Tibial nerve (tissue), 4 donors: ENCODE results near the gene ZNF3. TPM values are rescaled to one million over a fixed set of nuclear protein-coding genes. Genes with fewer than 3 reads are reported as not detected.

ENCODE experiments used
- DNase-seq, 2 donors: peaks; one replicate each; pipeline ENCODE4 v3.0.0-alpha.2; 2019; ENCODE audit warnings: low spot score in 2 of 2
- H3K27ac ChIP-seq, 4 donors: fragments of 200-600 bp; sonication (generic) in 3 of 4; one replicate each; pipeline ENCODE4 v1.5.1; 2017 to 2019; ENCODE audit warnings: mild to moderate bottlenecking in 1 of 4
- H3K27me3 ChIP-seq, 2 donors: fragments of 200-600 bp; sonication (generic) in 1 of 2; one replicate each; pipeline versions ENCODE4 v1.5.1 to v1.6.0; 2017 to 2019
- H3K36me3 ChIP-seq, 3 donors: fragments of 200-600 bp; sonication (generic); one replicate each; pipeline ENCODE4 v1.5.1; 2018 to 2019
- H3K4me1 ChIP-seq, 4 donors: fragments of 200-600 bp; sonication (generic) in 3 of 4; one replicate each; pipeline ENCODE4 v1.5.1; 2017 to 2019
- H3K4me3 ChIP-seq, 4 donors: fragments of 200-600 bp; sonication (generic) in 3 of 4; one replicate each; pipeline ENCODE4 v1.5.1; 2017 to 2019; ENCODE audit warnings: mild to moderate bottlenecking in 1 of 4, moderate library complexity in 1 of 4
- H3K9me3 ChIP-seq, 4 donors: fragments of 200-600 bp; sonication (generic) in 3 of 4; one replicate each; pipeline ENCODE4 v1.5.1; 2017 to 2019
- CTCF ChIP-seq, 5 experiments: fragments of 200-600 bp in 3 of 5; fragments of 450-650 bp in 2 of 5; sonication (generic) in 3 of 5; IDR thresholded peaks; one replicate each; pipeline ENCODE4 v1.5.1; 2016 to 2019; ENCODE audit warnings: antibody characterized with exemption in 5 of 5, mild to moderate bottlenecking in 3 of 5, moderate library complexity in 2 of 5
- EP300 ChIP-seq, 2 donors: sonication (generic); formaldehyde crosslinking; IDR thresholded peaks; one replicate each; pipeline ENCODE4 v1.6.1; 2017; ENCODE audit warnings: antibody characterized with exemption in 2 of 2, mild to moderate bottlenecking in 1 of 2
- POLR2A ChIP-seq, 2 donors: fragments of 450-650 bp; IDR thresholded peaks; one replicate each; pipeline ENCODE4 v1.6.1; 2017; ENCODE audit warnings: antibody characterized with exemption in 2 of 2, mild to moderate bottlenecking in 2 of 2, moderate library complexity in 2 of 2
- WGBS, 2 donors: methylation state at CpG; one replicate each; pipeline ENCODE4 v1.1.5; 2018; 5-methylcytosine and 5-hydroxymethylcytosine counted together
- total RNA-seq, 4 donors: library from RNA; depleted of rRNA; stranded (reverse); fragments of >200 nt; gene quantifications; one replicate each; pipeline ENCODE4 v1.1.0, GENCODE V29; 2016

Gene ZNF3
- total RNA-seq, 4 donors from 2014 or later = 24.0 to 37.5 (median 26.9) TPM

- 34 to 49% methylated on average over 7 of the region's 7 CpGs for WGBS, 2 donors
- H3K27me3 ChIP-seq = no peaks in the 10 kb centered on the region
- H3K4me1 ChIP-seq = peaks cover 0 to 52% (median 31%) of the 10 kb centered on the region in 4 donors
- H3K9me3 ChIP-seq = no peaks in the 10 kb centered on the region
- H3K4me3 ChIP-seq = no peak overlapping the region
- DNase-seq = no peak
- peak overlapping the region in 2 of 4 donors; percentile 52 to 94 for H3K27ac ChIP-seq
- H3K36me3 ChIP-seq = peaks cover 5 to 54% (median 20%) of the 10 kb centered on the region in 3 donors
- no peak for TF ChIP-seq POLR2A (IDR thresholded peaks at IDR 0.05)
- TF ChIP-seq CTCF (IDR thresholded peaks at IDR 0.05) = no peak
- TF ChIP-seq EP300 (IDR thresholded peaks at IDR 0.05) = peak in 1 of 2 donors; percentile 15
Measured at GRCh38 chr7:100079024-100079560, 2.4 kb downstream of the ZNF3 start.

GRCh38 chr7:100077205-100077604, 4.3 kb downstream of the ZNF3 start:
- H3K27me3 ChIP-seq = no peaks in the 10 kb centered on the region
- peaks cover 0 to 8% (median 2%) of the 10 kb centered on the region in 4 donors for H3K9me3 ChIP-seq
- 90 to 93% methylated on average over 4 of the region's 4 CpGs for WGBS, 2 donors
- no peak overlapping the region for H3K4me3 ChIP-seq
- peak overlapping the region in 1 of 4 donors; percentile 2 for H3K27ac ChIP-seq
- DNase-seq = no peak
- peaks cover 0 to 45% (median 24%) of the 10 kb centered on the region in 4 donors for H3K4me1 ChIP-seq
- TF ChIP-seq CTCF (IDR thresholded peaks at IDR 0.05) (no peak), EP300 (IDR thresholded peaks at IDR 0.05) (no peak), POLR2A (IDR thresholded peaks at IDR 0.05) (no peak)
- H3K36me3 ChIP-seq = peaks cover 11 to 73% (median 39%) of the 10 kb centered on the region in 3 donors

GRCh38 chr7:100075418-100075817, 6.1 kb downstream of the ZNF3 start:
- 93 to 95% methylated on average over 6 of the region's 6 CpGs for WGBS, 2 donors
- no peak for TF ChIP-seq CTCF (IDR thresholded peaks at IDR 0.05)
- no peak for TF ChIP-seq EP300 (IDR thresholded peaks at IDR 0.05)
- no peak for TF ChIP-seq POLR2A (IDR thresholded peaks at IDR 0.05)
- H3K27me3 ChIP-seq = no peaks in the 10 kb centered on the region
- no peak overlapping the region for H3K4me3 ChIP-seq
- H3K27ac ChIP-seq = no peak overlapping the region
- peaks cover 0 to 25% (median 8%) of the 10 kb centered on the region in 4 donors for H3K9me3 ChIP-seq
- H3K4me1 ChIP-seq = peaks cover 0 to 35% (median 16%) of the 10 kb centered on the region in 4 donors
- peaks cover 23 to 91% (median 54%) of the 10 kb centered on the region in 3 donors for H3K36me3 ChIP-seq
- no peak for DNase-seq

GRCh38 chr7:100074841-100075240, 6.7 kb downstream of the ZNF3 start:
- Histone ChIP-seq H3K27me3 (no peaks in the 10 kb centered on the region), H3K27ac (no peak overlapping the region), H3K9me3 (peaks cover 0 to 30% (median 8%) of the 10 kb centered on the region in 4 donors), H3K4me1 (peaks cover 0 to 29% (median 10%) of the 10 kb centered on the region in 4 donors), H3K36me3 (peaks cover 23 to 97% (median 60%) of the 10 kb centered on the region in 3 donors), H3K4me3 (no peak overlapping the region)
- no peak for TF ChIP-seq POLR2A (IDR thresholded peaks at IDR 0.05)
- no peak for TF ChIP-seq CTCF (IDR thresholded peaks at IDR 0.05)
- TF ChIP-seq EP300 (IDR thresholded peaks at IDR 0.05) = no peak
- 83 to 99% methylated on average over 7 of the region's 7 CpGs for WGBS, 2 donors
- no peak for DNase-seq

- H3K4me3 ChIP-seq = no peak overlapping the region
- no peaks in the 10 kb centered on the region for H3K27me3 ChIP-seq
- TF ChIP-seq EP300 (IDR thresholded peaks at IDR 0.05) (no peak), POLR2A (IDR thresholded peaks at IDR 0.05) (no peak), CTCF (IDR thresholded peaks at IDR 0.05) (no peak)
- DNase-seq = no peak
- peaks cover 0 to 30% (median 8%) of the 10 kb centered on the region in 4 donors for H3K9me3 ChIP-seq
- H3K27ac ChIP-seq = no peak overlapping the region
- H3K4me1 ChIP-seq = peaks cover 0 to 8% (median 0%) of the 10 kb centered on the region in 4 donors
- peaks cover 23 to 100% (median 61%) of the 10 kb centered on the region in 3 donors for H3K36me3 ChIP-seq
- 96 to 98% methylated on average over 10 of the region's 10 CpGs for WGBS, 2 donors
Measured at GRCh38 chr7:100072462-100072861, 9.1 kb downstream of the ZNF3 start.
